Nucleus accumbens (tissue), 56 donors: ENCODE measurements around the gene DLG5.

Source experiments
- DNase-seq, 56 donors: peaks; one replicate each; lab custom pipeline; 2025; lab: John Stamatoyannopoulos, UW

Gene DLG5

DNA sequence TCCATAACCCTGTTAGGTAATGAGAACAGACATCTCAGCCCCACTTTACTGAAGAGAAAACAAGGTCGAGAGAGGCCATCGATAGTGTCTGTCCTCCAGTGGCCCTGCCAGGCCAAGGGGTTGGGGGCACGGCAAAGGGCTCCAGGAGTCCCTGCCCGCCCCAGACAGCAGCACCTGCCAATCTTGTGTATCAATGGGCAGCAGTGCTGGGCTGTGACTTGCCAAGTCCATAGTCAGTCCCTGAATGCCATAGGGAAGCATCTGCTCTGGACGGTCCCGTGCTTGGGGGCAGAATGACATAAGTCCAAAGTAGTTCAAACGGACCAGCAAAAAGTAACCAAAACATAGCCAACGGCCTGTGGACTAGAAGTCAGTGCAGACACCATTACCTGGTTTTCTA, 33.2 kb downstream of the DLG5 start:
- DNase-seq, result no peak

- DNase-seq, result no peak
Measured at GRCh38 chr10:77892761-77893160, 33.8 kb downstream of the DLG5 start.

DNA sequence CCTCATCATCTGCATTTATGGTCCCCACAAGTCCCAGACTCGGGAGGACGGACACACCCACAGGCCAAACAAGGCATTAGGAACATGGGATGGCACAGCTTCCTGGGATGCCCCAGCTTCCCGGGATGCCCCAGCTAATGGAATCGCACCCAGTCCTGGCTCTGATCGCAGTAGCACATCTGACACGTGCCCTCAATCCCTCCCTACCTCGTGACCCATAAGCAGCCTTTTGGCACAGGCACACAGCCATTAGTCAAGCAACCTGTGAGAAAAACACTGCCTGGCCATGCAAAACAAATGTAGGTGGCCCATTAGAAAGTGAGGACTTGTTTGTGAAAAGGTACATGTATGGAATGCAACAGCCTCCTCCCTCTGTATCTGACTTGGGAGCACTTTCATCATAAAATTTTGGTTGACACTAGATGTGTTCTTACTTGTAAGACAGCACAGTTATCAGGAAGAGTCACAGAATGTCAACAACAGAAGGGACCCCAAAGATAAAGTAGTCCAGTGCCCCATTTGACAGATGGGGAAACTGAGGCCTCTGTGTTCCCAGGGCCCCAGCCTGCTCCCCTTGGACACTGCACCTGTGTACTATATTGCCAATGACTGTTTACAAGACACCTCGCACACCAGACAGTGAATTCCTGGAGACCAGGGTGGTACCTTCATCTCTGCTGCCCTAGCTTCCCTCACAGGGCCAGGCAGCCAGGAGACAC, 34.4 kb downstream of the DLG5 start:
- DNase-seq, result peak in 1 of 56 donors; percentile 33

GRCh38 chr10:77890097-77890496, 36.5 kb downstream of the DLG5 start:
- no peak for DNase-seq

DNA sequence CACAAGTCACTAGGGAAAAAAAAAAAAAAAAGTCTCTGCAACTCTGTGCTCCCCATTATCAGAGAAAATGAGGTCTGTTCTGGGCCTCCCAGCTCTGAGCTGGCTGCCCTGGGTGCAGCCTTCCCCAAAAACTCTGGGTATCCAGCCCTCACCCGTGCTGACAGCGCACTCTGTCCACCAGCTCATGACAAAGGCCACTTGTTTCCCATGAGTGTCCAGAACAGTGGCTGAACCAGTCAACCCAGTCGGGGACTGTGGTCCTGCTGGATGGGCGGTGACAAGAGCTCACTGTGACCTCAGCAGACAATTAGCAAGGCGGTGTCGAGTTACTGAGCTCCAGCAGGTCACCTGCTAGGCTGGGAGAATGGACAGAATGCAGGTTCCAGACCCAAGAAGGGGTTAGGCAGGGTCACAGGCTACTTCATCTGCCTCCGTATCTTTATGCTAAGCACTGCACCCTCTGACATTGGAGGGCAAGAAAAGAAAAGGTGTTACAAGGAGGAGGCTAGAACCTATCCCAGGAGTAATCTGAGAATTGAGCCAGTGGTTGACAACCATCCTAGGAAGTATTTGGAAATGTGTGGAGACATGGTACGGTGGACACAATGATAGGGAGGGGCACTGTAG, 37.2 kb downstream of the DLG5 start:
- DNase-seq, result peak in 47 of 56 donors; percentile 6 to 82 (median 51)

- DNase-seq, result no peak
Measured at GRCh38 chr10:77888356-77888703, 38.2 kb downstream of the DLG5 start.

DNA sequence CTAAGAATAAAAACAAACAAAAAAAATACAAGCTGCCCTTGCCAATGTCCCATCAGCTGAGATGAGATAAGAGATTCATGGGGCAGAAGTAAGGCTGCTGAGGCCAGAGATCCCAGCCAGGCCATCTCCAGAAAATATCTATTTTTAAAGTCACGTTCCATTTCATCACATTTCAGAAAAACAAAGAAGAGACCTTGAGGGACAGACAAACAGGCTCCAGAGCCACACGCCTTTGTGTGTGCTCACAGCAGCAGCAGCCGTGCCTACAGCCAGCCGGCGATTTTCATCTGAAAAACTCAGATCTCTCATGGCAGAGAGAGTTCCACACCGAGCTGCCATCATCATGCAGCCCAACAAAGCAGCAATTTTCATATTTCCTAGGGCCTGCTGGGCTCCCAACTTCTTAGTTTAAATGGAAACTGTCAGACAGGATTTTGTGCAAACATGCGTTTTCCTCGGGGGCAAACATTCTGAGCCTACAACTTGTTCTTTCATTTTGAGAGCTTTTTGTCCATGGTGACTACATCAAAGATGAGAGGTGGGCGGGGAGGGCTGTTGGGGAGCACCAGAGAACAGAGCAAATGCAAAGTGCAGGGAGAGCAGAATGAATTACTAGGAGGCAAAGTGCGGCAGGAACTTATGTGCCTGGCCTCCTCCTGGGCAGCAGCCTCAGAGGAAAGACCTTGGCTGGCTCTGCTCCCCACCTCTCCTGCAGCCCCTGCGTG, 38.8 kb downstream of the DLG5 start:
- peak in 7 of 56 donors; percentile 22 to 40 (median 35) for DNase-seq

DNA sequence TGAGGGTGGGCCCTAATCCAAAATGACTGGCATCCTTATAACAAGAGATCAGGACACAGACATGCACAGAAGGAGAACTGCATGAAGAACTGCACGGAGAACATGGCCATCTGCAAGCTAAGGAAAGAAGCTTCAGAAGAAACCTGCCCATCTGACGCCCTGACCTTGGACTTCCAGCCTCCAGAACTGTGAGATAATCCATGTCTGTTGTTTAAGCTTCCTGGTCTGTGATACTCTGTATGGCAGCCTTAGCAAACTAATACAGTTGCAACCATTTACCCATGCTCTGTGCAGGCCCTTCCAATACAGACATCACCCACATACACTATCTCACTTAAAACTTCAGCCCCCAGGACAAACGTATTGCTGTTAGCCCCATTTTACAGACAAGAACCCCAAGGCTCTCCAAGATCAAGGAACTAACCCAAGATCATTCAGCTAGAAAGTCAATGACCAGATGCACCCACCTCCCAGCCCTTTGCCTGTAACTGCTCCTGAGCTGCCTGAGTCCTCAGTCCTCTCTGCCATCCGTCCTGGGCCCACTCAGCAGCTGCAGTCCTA, 39.7 kb downstream of the DLG5 start:
- no peak for DNase-seq

- no peak for DNase-seq
Measured at GRCh38 chr10:77884181-77884580, 42.4 kb downstream of the DLG5 start.

GRCh38 chr10:77881636-77882035, 44.9 kb downstream of the DLG5 start:
- no peak for DNase-seq

- no peak for DNase-seq
Measured at GRCh38 chr10:77881222-77881621, 45.3 kb downstream of the DLG5 start.

- no peak for DNase-seq
Measured at GRCh38 chr10:77879710-77880109, 46.8 kb downstream of the DLG5 start.

DNA sequence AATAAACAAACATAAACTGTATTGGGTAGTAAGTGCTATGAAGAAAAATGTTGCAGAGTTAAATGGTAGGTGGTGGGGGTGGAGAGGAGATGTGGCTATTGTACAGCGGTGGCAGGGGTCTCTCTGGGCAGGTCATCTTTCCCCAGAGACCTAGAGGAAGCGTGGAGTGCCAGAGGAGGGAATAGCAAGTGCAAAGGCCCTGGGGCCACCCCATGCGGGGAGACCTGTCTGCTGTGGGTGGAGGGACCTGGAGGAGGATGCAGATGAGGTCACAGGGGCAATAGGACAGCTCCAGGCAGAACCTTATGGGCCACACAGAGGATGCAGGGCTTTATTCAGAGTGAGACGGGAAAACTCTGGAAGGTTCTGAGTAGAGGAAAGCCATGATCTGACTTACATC, 47.5 kb downstream of the DLG5 start:
- DNase-seq, result no peak

GRCh38 chr10:77877441-77878344, 48.9 kb downstream of the DLG5 start:
- DNase-seq, result peak in 1 of 56 donors; percentile 13

DNA sequence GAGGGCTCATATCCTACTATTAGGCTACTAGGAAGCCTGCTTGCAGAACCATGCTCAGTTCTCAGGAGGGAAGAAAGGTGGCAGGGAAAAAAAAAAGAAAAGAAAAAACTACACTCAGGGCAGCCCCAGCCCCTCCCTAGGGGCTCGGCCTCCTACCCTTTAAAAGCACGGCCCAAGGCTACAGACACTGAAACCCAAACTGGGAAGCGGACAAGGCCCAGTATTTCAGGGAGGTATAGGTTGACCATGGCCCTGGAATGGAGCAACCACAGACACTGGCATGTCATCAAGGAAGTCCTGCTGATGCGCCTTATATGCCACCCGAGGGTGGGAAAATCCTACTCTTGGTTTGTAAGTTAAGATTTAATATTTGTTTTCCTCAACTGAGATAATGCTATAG, 50.8 kb downstream of the DLG5 start:
- no peak for DNase-seq

- no peak for DNase-seq
Measured at GRCh38 chr10:77874872-77875271, 51.7 kb downstream of the DLG5 start.

GRCh38 chr10:77873536-77874380, 52.8 kb downstream of the DLG5 start:
- peak in 9 of 56 donors; percentile 17 to 52 (median 28) for DNase-seq

- DNase-seq, result no peak
Measured at GRCh38 chr10:77872947-77873535, 53.5 kb downstream of the DLG5 start.
